Neural cell (in vitro differentiated cells): Measurements from ENCODE around the gene RUNX3. TPM values are rescaled to one million over a fixed set of nuclear protein-coding genes. Genes with fewer than 3 reads are reported as not detected.

Source experiments
- H2AFZ ChIP-seq: fragments of 200-600, 300-800 bp; sonication (generic), shearing (Covaris generic); 2 replicates; pipeline ENCODE4 v1.6.0; 2014; ENCODE audit warnings: low read depth, mild to moderate bottlenecking, antibody characterized with exemption, low read length, moderate library complexity
- H3F3A ChIP-seq: fragments of 200-600 bp; shearing (Covaris generic); 2 replicates; pipeline ENCODE4 v1.6.1; 2016; ENCODE audit warnings: mild to moderate bottlenecking, moderate library complexity, mixed read lengths, antibody characterized with exemption, low read length; ENCODE audit not compliant: insufficient read depth, poor library complexity, severe bottlenecking
- H3K27ac ChIP-seq: fragments of 200-600, 300-800 bp; sonication (generic), shearing (Covaris generic); 2 replicates; pipeline ENCODE4 v1.5.1; 2014; ENCODE audit warnings: mild to moderate bottlenecking, low read length, moderate library complexity
- H3K27me3 ChIP-seq: fragments of 300-800, 200-600 bp; sonication (generic), shearing (Covaris generic); 2 replicates; pipeline ENCODE4 v1.6.0; 2014; ENCODE audit warnings: mild to moderate bottlenecking, low read depth, low read length, moderate library complexity; ENCODE audit not compliant: insufficient read depth
- H3K36me3 ChIP-seq: fragments of 300-800, 200-600 bp; sonication (generic), shearing (Covaris generic); 2 replicates; pipeline ENCODE4 v1.5.1; 2014; ENCODE audit warnings: mild to moderate bottlenecking, antibody characterized with exemption, low read length, moderate library complexity; ENCODE audit not compliant: insufficient read depth
- H3K4me2 ChIP-seq: fragments of 300-800, 200-600 bp; sonication (generic), shearing (Covaris generic); 2 replicates; pipeline ENCODE4 v1.6.0; 2014; ENCODE audit warnings: mild to moderate bottlenecking, low read length
- H3K4me3 ChIP-seq: fragments of 300-800, 200-600 bp; sonication (generic), shearing (Covaris generic); 2 replicates; pipeline ENCODE4 v1.5.1; 2014; ENCODE audit warnings: mild to moderate bottlenecking, low read length, moderate library complexity
- H3K79me2 ChIP-seq: fragments of 200-600 bp; shearing (Covaris generic); replicated peaks from 2 replicates; pipeline ENCODE4 v1.6.0; 2014; ENCODE audit warnings: mild to moderate bottlenecking, low read length, moderate library complexity; ENCODE audit not compliant: insufficient read depth
- H3K9ac ChIP-seq: fragments of 300-800, 200-600 bp; sonication (generic), shearing (Covaris generic); 2 replicates; pipeline ENCODE4 v1.6.1; 2016; ENCODE audit warnings: mild to moderate bottlenecking, low read length, mixed read lengths
- H3K9me2 ChIP-seq: fragments of 200-600 bp; shearing (Covaris generic); 2 replicates; pipeline ENCODE4 v1.6.1; 2016; ENCODE audit warnings: mild to moderate bottlenecking, low read length, mixed read lengths; ENCODE audit not compliant: insufficient read depth
- H3K9me3 ChIP-seq: fragments of 200-600, 300-800 bp; sonication (generic), shearing (Covaris generic); 2 replicates; pipeline ENCODE4 v1.6.1; 2016; ENCODE audit warnings: mild to moderate bottlenecking, mixed run types, low read length, moderate library complexity, mixed read lengths
- H4K20me1 ChIP-seq: fragments of 200-600 bp; shearing (Covaris generic); 2 replicates; pipeline ENCODE4 v1.6.1; 2016; ENCODE audit warnings: mild to moderate bottlenecking, mixed run types; ENCODE audit not compliant: insufficient read depth
- EP300 ChIP-seq: fragments of 450-650 bp; conservative IDR thresholded peaks from 2 replicates; pipeline ENCODE4 v1.6.1; 2014; ENCODE audit warnings: antibody characterized with exemption, mild to moderate bottlenecking, moderate library complexity; ENCODE audit not compliant: poor library complexity, severe bottlenecking
- EZH2 ChIP-seq: fragments of 200-600, 300-800 bp; shearing (Covaris generic), sonication (generic); IDR thresholded peaks from 2 replicates; pipeline ENCODE4 v1.6.1; 2014; ENCODE audit warnings: antibody characterized with exemption, low read length, borderline replicate concordance, mild to moderate bottlenecking; ENCODE audit not compliant: insufficient read depth, poor library complexity, severe bottlenecking
- MXI1 ChIP-seq: fragments of 450-650 bp; conservative IDR thresholded peaks from 2 replicates; pipeline ENCODE4 v1.6.1; 2014; ENCODE audit warnings: antibody characterized with exemption, mild to moderate bottlenecking; ENCODE audit not compliant: poor library complexity, severe bottlenecking
- POLR2AphosphoS5 ChIP-seq: IDR thresholded peaks from 2 replicates; pipeline ENCODE4 v1.6.1; 2012
- RAD21 ChIP-seq: fragments of 450-650 bp; conservative IDR thresholded peaks from 2 replicates; pipeline ENCODE4 v1.6.1; 2014; ENCODE audit warnings: antibody characterized with exemption, mild to moderate bottlenecking, moderate library complexity
- SMC3 ChIP-seq: fragments of 450-650 bp; conservative IDR thresholded peaks from 2 replicates; pipeline ENCODE4 v1.6.1; 2014; ENCODE audit warnings: antibody characterized with exemption, mild to moderate bottlenecking, moderate library complexity; ENCODE audit not compliant: poor library complexity
- TAF1 ChIP-seq: IDR thresholded peaks from 2 replicates; pipeline ENCODE4 v1.6.1; 2012; ENCODE audit warnings: low read depth
- polyA plus RNA-seq: library from polyadenylated mRNA; depleted of rRNA; stranded (reverse); fragments of >200 nt; gene quantifications from 2 replicates; pipeline ENCODE4 v1.2.3, GENCODE V29; 2014
- TF ChIP-seq, protein P1 (sequence below): fragments of 450-650 bp; IDR thresholded peaks from 2 replicates; pipeline ENCODE4 v1.5.1; 2014; ENCODE audit warnings: antibody characterized with exemption, mild to moderate bottlenecking, moderate library complexity; ENCODE audit not compliant: poor library complexity, severe bottlenecking
- TF ChIP-seq, protein P2 (sequence below): IDR thresholded peaks from 2 replicates; pipeline ENCODE4 v1.6.1; 2012; ENCODE audit warnings: borderline replicate concordance

Gene RUNX3
- polyA plus RNA-seq, 1 donor from 2014 or later, result not detected

DNA sequence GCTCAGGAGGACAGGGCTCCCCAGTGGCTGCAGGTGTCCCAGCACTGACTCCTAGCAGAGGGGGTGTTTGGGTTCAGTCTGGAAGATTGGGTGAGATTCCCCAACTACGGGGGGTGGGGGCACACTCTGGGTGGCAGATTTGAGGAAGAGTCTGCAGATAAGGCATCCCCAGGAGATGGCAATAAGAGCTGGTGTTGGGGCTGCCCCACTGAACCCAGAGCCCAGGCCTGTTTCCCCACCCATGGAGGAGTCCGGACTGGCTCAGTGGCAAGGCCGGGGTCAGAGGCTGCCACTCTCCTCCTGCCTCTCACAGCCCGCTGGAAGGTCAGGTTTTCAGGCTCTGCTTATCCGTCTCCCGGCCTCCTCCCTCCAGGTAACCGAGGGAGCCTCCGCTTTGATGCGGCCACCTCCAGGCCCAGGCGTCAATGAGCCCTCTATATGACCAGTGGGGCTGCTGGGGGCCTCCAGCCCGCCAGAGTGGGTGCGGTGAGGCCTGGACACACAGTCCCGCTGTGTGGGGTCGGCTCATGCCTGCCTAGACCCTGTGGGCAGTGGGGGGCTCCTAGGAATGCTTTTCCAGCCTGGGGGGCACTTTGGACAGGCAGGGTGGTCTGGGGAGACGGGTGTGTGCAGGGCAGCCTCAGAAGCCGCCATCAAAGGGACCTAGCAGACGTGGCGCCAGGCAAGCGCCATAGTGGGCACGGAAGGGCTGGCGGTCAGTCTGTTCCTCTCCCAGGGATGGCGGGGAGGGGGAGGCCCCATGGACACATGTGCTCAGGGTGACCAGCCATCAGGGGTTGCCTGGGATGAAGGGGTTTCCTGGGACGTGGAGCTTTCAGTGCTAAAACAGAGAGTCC lies 28.9 kb upstream of the RUNX3 start:
- no peaks in the 10 kb centered on the region for H4K20me1 ChIP-seq
- H2AFZ ChIP-seq, result no peak overlapping the region
- TF ChIP-seq SMC3 (no peak), POLR2AphosphoS5 (no peak), MXI1 (no peak), RAD21 (no peak), EP300 (no peak), EZH2 (no peak), TAF1 (no peak)
- TF ChIP-seq, protein P1, sequence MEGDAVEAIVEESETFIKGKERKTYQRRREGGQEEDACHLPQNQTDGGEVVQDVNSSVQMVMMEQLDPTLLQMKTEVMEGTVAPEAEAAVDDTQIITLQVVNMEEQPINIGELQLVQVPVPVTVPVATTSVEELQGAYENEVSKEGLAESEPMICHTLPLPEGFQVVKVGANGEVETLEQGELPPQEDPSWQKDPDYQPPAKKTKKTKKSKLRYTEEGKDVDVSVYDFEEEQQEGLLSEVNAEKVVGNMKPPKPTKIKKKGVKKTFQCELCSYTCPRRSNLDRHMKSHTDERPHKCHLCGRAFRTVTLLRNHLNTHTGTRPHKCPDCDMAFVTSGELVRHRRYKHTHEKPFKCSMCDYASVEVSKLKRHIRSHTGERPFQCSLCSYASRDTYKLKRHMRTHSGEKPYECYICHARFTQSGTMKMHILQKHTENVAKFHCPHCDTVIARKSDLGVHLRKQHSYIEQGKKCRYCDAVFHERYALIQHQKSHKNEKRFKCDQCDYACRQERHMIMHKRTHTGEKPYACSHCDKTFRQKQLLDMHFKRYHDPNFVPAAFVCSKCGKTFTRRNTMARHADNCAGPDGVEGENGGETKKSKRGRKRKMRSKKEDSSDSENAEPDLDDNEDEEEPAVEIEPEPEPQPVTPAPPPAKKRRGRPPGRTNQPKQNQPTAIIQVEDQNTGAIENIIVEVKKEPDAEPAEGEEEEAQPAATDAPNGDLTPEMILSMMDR, result no peak
- TF ChIP-seq, protein P2, sequence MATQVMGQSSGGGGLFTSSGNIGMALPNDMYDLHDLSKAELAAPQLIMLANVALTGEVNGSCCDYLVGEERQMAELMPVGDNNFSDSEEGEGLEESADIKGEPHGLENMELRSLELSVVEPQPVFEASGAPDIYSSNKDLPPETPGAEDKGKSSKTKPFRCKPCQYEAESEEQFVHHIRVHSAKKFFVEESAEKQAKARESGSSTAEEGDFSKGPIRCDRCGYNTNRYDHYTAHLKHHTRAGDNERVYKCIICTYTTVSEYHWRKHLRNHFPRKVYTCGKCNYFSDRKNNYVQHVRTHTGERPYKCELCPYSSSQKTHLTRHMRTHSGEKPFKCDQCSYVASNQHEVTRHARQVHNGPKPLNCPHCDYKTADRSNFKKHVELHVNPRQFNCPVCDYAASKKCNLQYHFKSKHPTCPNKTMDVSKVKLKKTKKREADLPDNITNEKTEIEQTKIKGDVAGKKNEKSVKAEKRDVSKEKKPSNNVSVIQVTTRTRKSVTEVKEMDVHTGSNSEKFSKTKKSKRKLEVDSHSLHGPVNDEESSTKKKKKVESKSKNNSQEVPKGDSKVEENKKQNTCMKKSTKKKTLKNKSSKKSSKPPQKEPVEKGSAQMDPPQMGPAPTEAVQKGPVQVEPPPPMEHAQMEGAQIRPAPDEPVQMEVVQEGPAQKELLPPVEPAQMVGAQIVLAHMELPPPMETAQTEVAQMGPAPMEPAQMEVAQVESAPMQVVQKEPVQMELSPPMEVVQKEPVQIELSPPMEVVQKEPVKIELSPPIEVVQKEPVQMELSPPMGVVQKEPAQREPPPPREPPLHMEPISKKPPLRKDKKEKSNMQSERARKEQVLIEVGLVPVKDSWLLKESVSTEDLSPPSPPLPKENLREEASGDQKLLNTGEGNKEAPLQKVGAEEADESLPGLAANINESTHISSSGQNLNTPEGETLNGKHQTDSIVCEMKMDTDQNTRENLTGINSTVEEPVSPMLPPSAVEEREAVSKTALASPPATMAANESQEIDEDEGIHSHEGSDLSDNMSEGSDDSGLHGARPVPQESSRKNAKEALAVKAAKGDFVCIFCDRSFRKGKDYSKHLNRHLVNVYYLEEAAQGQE, result no peak
- H3K27ac ChIP-seq, result no peak overlapping the region
- H3K4me2 ChIP-seq, result no peak overlapping the region
- H3K79me2 ChIP-seq, result no peaks in the 10 kb centered on the region
- no peaks in the 10 kb centered on the region for H3K27me3 ChIP-seq
- H3K9me3 ChIP-seq, result no peaks in the 10 kb centered on the region
- no peak overlapping the region for H3K9ac ChIP-seq
- H3K36me3 ChIP-seq, result no peaks in the 10 kb centered on the region
- no peaks in the 10 kb centered on the region for H3F3A ChIP-seq
- no peak overlapping the region for H3K4me3 ChIP-seq
- no peaks in the 10 kb centered on the region for H3K9me2 ChIP-seq

DNA sequence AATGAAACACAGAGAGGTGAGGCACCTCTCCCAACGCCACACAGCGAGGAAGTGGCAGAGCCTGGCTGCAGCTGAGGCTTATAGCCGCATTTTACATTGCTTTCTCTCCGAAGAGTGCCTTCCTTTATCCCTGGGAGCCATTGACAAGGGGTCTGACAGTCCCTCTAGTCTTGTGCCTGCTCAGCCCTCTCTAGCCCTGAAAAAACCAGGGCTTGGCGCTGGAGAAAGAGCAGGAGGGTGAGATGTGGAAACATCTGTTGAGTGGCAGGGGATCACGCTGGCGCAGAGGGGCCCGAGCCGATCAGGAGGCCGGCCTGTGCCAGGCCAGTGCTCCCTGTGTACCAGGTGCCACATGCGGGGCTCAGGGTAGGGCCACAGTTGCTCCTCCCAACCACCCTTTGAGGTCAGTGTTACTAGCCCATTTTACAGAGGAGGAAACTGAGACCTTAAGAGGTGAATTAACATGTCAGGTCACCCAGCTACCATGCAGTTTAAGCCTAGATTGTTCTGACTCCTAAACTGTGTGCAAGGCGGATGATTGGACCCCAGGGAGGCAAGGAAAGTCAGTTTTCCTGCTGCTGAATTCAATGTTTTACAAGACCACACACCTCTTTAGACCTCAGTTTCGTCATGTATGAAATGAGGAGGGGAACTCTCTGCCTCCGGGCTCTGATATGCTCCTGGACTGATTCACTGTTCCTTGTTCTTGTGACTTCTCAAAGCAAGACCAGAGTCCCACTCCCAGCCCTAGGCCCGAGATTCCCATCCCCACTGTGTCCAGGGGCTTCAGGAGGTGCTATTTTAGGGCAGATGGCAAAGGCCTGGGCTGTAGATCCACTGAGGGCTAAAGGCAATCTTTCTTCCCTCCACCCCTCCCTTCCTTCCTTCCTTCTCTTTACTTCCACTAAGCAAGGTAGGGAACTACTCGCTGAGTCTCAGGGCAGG lies 28.0 kb upstream of the RUNX3 start:
- no peak overlapping the region for H3K9ac ChIP-seq
- H3K9me2 ChIP-seq, result no peaks in the 10 kb centered on the region
- H3K36me3 ChIP-seq, result no peaks in the 10 kb centered on the region
- no peaks in the 10 kb centered on the region for H4K20me1 ChIP-seq
- H3K27me3 ChIP-seq, result no peaks in the 10 kb centered on the region
- no peaks in the 10 kb centered on the region for H3K9me3 ChIP-seq
- H3K79me2 ChIP-seq, result no peaks in the 10 kb centered on the region
- no peak overlapping the region for H3K4me2 ChIP-seq
- H3K4me3 ChIP-seq, result no peak overlapping the region
- H2AFZ ChIP-seq, result no peak overlapping the region
- no peak overlapping the region for H3K27ac ChIP-seq
- H3F3A ChIP-seq, result no peaks in the 10 kb centered on the region
- no peak for TF ChIP-seq RAD21
- no peak for TF ChIP-seq EZH2
- TF ChIP-seq POLR2AphosphoS5, result no peak
